ENCODE measurements around the gene FREM3.

GRCh38 chr4:143700046-143700415, 444 bp downstream of the FREM3 start:
- TF ChIP-seq, protein P1, sequence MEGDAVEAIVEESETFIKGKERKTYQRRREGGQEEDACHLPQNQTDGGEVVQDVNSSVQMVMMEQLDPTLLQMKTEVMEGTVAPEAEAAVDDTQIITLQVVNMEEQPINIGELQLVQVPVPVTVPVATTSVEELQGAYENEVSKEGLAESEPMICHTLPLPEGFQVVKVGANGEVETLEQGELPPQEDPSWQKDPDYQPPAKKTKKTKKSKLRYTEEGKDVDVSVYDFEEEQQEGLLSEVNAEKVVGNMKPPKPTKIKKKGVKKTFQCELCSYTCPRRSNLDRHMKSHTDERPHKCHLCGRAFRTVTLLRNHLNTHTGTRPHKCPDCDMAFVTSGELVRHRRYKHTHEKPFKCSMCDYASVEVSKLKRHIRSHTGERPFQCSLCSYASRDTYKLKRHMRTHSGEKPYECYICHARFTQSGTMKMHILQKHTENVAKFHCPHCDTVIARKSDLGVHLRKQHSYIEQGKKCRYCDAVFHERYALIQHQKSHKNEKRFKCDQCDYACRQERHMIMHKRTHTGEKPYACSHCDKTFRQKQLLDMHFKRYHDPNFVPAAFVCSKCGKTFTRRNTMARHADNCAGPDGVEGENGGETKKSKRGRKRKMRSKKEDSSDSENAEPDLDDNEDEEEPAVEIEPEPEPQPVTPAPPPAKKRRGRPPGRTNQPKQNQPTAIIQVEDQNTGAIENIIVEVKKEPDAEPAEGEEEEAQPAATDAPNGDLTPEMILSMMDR (IDR thresholded peaks at IDR 0.05): no peak
- TF ChIP-seq POLR2A (IDR thresholded peaks at IDR 0.05): no peak

Measured in testis (tissue), 2 donors.